A549 (cell line): ENCODE results near the gene ZNF580. TPM values are rescaled to one million over a fixed set of nuclear protein-coding genes. Genes with fewer than 3 reads are reported as not detected.

Experiments used
- ATAC-seq, 2 experiments: fragments of 200-7000 bp in 1 of 2; fragments of >200 bp in 1 of 2; cut with Nextera tagmentation in 1 of 2; cut with Tn5 transposase in 1 of 2; 3 replicates each; pipeline versions ENCODE4 v1.8.0 to v1.9.1; 2018 to 2020; ENCODE audit warnings: mild to moderate bottlenecking in 1 of 2, moderate library complexity in 1 of 2
- CTCF ChIA-PET: fragments of 300-600 bp; sonication (Branson Sonifier 250); formaldehyde crosslinking; extraction: SDS; loops from one replicate; lab custom pipeline; 2021; ENCODE audit warnings: antibody characterized with exemption, inconsistent platforms; lab: Yijun Ruan, JAX
- POLR2A ChIA-PET: fragments of 350-600 bp; formaldehyde crosslinking; extraction: SDS; loops from one replicate; lab custom pipeline; 2021; ENCODE audit warnings: antibody characterized with exemption, inconsistent platforms; lab: Yijun Ruan, JAX
- DNase-seq, 2 experiments: peaks; one replicate each; pipeline versions ENCODE4 v3.0.0 to v3.0.0-alpha.2; 2011 to 2016; ENCODE audit warnings: low read depth in 1 of 2, low spot score in 1 of 2
- FAIRE-seq: peaks from 2 replicates; lab custom pipeline; 2011; peaks lifted over from hg19 to GRCh38; lab: Jason Lieb, UNC
- H3K27ac ChIP-seq, 2 experiments: fragments of >200 bp; sonication (Bioruptor Twin); formaldehyde crosslinking; 3 replicates each; pipeline ENCODE4 v1.5.1; 2016 to 2017
- H3K4me1 ChIP-seq: fragments of >200 bp; sonication (Bioruptor Twin); formaldehyde crosslinking; 3 replicates; pipeline ENCODE4 v1.6.1; 2016
- H3K4me2 ChIP-seq: fragments of >200 bp; sonication (Bioruptor Twin); formaldehyde crosslinking; 3 replicates; pipeline ENCODE4 v1.6.1; 2016
- H3K4me3 ChIP-seq: fragments of >200 bp; sonication (Bioruptor Twin); formaldehyde crosslinking; 3 replicates; pipeline ENCODE4 v1.5.1; 2016
- H3K9me3 ChIP-seq: fragments of >200 bp; sonication (Bioruptor Twin); formaldehyde crosslinking; 3 replicates; pipeline ENCODE4 v1.6.1; 2016
- CBX2 ChIP-seq: fragments of 200-600 bp; sonication (generic); IDR thresholded peaks from 2 replicates; pipeline ENCODE4 v1.6.1; 2016; ENCODE audit warnings: low read depth, mild to moderate bottlenecking, borderline replicate concordance
- EHF ChIP-seq: fragments of 250-450 bp; sonication (Bioruptor Pico); IDR thresholded peaks from 2 replicates; pipeline ENCODE4 v1.5.0; 2020; ENCODE audit warnings: mild to moderate bottlenecking
- FOSB ChIP-seq: fragments of 250-450 bp; sonication (Bioruptor Pico); IDR thresholded peaks from 2 replicates; pipeline ENCODE4 v1.5.0; 2020; ENCODE audit warnings: mild to moderate bottlenecking, moderate library complexity
- FOXS1 ChIP-seq: fragments of 250-450 bp; sonication (Bioruptor Pico); IDR thresholded peaks from 2 replicates; pipeline ENCODE4 v1.5.0; 2020; ENCODE audit warnings: mild to moderate bottlenecking, moderate library complexity
- HDAC2 ChIP-seq: fragments of 200-600 bp; sonication (generic); IDR thresholded peaks from 2 replicates; pipeline ENCODE4 v1.6.1; 2016
- HOXA7 ChIP-seq: fragments of 250-450 bp; sonication (Bioruptor Pico); IDR thresholded peaks from 2 replicates; pipeline ENCODE4 v1.5.0; 2020; ENCODE audit warnings: mild to moderate bottlenecking, moderate library complexity
- HOXB5 ChIP-seq: fragments of 250-450 bp; sonication (Bioruptor Pico); IDR thresholded peaks from 2 replicates; pipeline ENCODE4 v1.5.0; 2020; ENCODE audit warnings: mild to moderate bottlenecking, moderate library complexity
- JUN ChIP-seq, 2 experiments: fragments of >200 bp; sonication (Bioruptor Twin); formaldehyde crosslinking; IDR thresholded peaks; 2 replicates in 1 of 2; 3 replicates in 1 of 2; pipeline ENCODE4 v1.6.1; 2016 to 2017
- JUNB ChIP-seq: fragments of >200 bp; sonication (Bioruptor Twin); formaldehyde crosslinking; IDR thresholded peaks from 2 replicates; pipeline ENCODE4 v1.6.1; 2016
- KDM1A ChIP-seq: fragments of 200-600 bp; sonication (generic); IDR thresholded peaks from 2 replicates; pipeline ENCODE4 v1.6.1; 2016; ENCODE audit warnings: low read depth, mild to moderate bottlenecking
- KDM5A ChIP-seq: fragments of 200-600 bp; sonication (generic); IDR thresholded peaks from 2 replicates; pipeline ENCODE4 v1.6.1; 2016; ENCODE audit warnings: antibody characterized with exemption, mild to moderate bottlenecking
- MAFK ChIP-seq: fragments of 450-650 bp; IDR thresholded peaks from 2 replicates; pipeline ENCODE4 v1.6.1; 2014; ENCODE audit not compliant: partially characterized antibody
- MYC ChIP-seq: IDR thresholded peaks from 2 replicates; pipeline ENCODE4 v1.6.1; 2012; ENCODE audit warnings: mild to moderate bottlenecking, inconsistent platforms, low read length, improper control_type of control experiment, borderline replicate concordance
- NFE2L2 ChIP-seq: fragments of 150-350 bp; conservative IDR thresholded peaks from 2 replicates; pipeline ENCODE4 v1.6.1; 2014; ENCODE audit warnings: low read length
- NR3C1 ChIP-seq: fragments of >200 bp; sonication (Bioruptor Twin); formaldehyde crosslinking; IDR thresholded peaks from 3 replicates; pipeline ENCODE4 v1.6.1; 2017
- PHF8 ChIP-seq: fragments of 200-600 bp; sonication (generic); IDR thresholded peaks from 2 replicates; pipeline ENCODE4 v1.6.1; 2016; ENCODE audit warnings: low read depth, mild to moderate bottlenecking, antibody characterized with exemption, moderate library complexity, borderline replicate concordance
- POLR2A ChIP-seq: IDR thresholded peaks from 2 replicates; pipeline ENCODE4 v1.6.1; 2012; ENCODE audit warnings: mild to moderate bottlenecking, low read length
- POLR2AphosphoS2 ChIP-seq: conservative IDR thresholded peaks from 2 replicates; pipeline ENCODE4 v1.6.1; 2012; ENCODE audit warnings: low read length, improper control_type of control experiment, inconsistent platforms
- RAD21 ChIP-seq, 2 experiments: fragments of >200 bp in 1 of 2; sonication (Bioruptor Twin) in 1 of 2; formaldehyde crosslinking in 1 of 2; IDR thresholded peaks in 1 of 2; conservative IDR thresholded peaks in 1 of 2; 2 replicates in 1 of 2; 3 replicates in 1 of 2; pipeline ENCODE4 v1.6.1; 2012 to 2018; ENCODE audit warnings: inconsistent platforms in 1 of 2
- RARB ChIP-seq: fragments of 250-450 bp; sonication (Bioruptor Pico); IDR thresholded peaks from 2 replicates; pipeline ENCODE4 v1.8.0; 2021; ENCODE audit warnings: mild to moderate bottlenecking, moderate library complexity
- RCOR1 ChIP-seq: fragments of 150-350 bp; IDR thresholded peaks from 2 replicates; pipeline ENCODE4 v1.6.1; 2014; ENCODE audit warnings: antibody characterized with exemption, low read length, low read depth
- RNF2 ChIP-seq: fragments of 200-600 bp; sonication (generic); IDR thresholded peaks from 2 replicates; pipeline ENCODE4 v1.6.1; 2016; ENCODE audit warnings: low read depth, mild to moderate bottlenecking, antibody characterized with exemption, moderate library complexity, borderline replicate concordance
- ZNF302 ChIP-seq: fragments of 250-450 bp; sonication (Bioruptor Pico); IDR thresholded peaks from 2 replicates; pipeline ENCODE4 v1.9.0; 2021; ENCODE audit warnings: inconsistent platforms, mild to moderate bottlenecking, moderate library complexity
- WGBS: methylation state at CpG from one replicate; pipeline ENCODE4 v1.1.6; 2017; ENCODE audit errors: missing lambda C conversion rate; 5-methylcytosine and 5-hydroxymethylcytosine counted together
- polyA plus RNA-seq, 4 experiments: library from polyadenylated mRNA; depleted of rRNA in 3 of 4; stranded (reverse); fragments of >200 nt; fragmentation: RNase III in 1 of 4; extraction: RNeasy Plus Mini Kit Qiagen cat#74134 plus additional on column Dnase treatment in 1 of 4; gene quantifications; 2 replicates in 3 of 4; 3 replicates in 1 of 4; pipeline ENCODE4 v1.2.3, GENCODE V29; 2011 to 2017
- TF ChIP-seq, protein P1 (sequence below): fragments of >200 bp; sonication (Bioruptor Twin); formaldehyde crosslinking; IDR thresholded peaks from 3 replicates; pipeline ENCODE4 v1.6.1; 2016
- TF ChIP-seq, protein P2 (sequence below): fragments of 150-350 bp; IDR thresholded peaks from 2 replicates; pipeline ENCODE4 v1.6.1; 2014; ENCODE audit warnings: low read depth, mild to moderate bottlenecking, low read length
- TF ChIP-seq, protein P3 (sequence below): fragments of 450-650 bp; IDR thresholded peaks from 2 replicates; pipeline ENCODE4 v1.6.1; 2014; ENCODE audit warnings: antibody characterized with exemption
- TF ChIP-seq, protein P4 (sequence below): fragments of 250-450 bp; sonication (Bioruptor Pico); IDR thresholded peaks from 2 replicates; pipeline ENCODE4 v1.5.0; 2021; ENCODE audit warnings: mild to moderate bottlenecking, moderate library complexity, borderline replicate concordance
- TF ChIP-seq, protein P5 (sequence below): fragments of 250-450 bp; sonication (Bioruptor Pico); IDR thresholded peaks from 2 replicates; pipeline ENCODE4 v1.5.0; 2020; ENCODE audit warnings: low read depth, mild to moderate bottlenecking, moderate library complexity

The ZNF580 gene
- polyA plus RNA-seq, 2 of the 4 experiments (the other 2 are of a cell fraction), result 9.2 to 52.8 TPM

DNA sequence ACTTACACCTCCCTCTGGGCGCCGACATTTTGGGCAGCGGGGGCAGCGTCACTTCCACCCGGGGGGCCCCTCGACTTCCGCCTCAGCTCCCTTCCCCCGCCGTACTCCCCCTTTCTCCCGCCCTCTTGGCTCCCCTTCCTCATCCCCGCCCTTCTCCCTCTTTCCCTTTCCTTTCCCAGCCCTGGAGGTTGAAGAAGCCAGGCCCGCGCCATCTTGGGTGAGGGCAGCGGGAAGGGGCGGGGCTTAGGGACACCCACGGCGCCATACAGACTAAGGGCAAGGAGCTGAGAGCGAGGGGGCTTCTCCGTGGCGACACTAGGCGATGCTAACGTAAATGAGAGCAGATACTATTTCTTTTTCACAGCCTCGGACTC lies 41.3 kb upstream of the ZNF580 start, which contains the start of gene FIZ1:
Gene FIZ1, minus strand, starts transcription at position 50 of the 374 bp plus-strand sequence. CDS start 1,652 bp downstream, outside the sequence.
- CTCF ChIA-PET, result interaction anchor here (0.6 to 16.7 kb wide), 12 partner anchors 9 to 466 kb away, joined by 3 to 348 read pairs (median 3); no protein-coding TSS in a partner anchor
- peak; percentile 49 for FAIRE-seq
- peak within 1 kb of the TSS; percentile 95 to 96 for H3K27ac ChIP-seq
- TF ChIP-seq JUN (IDR thresholded peaks at IDR 0.05) (peak; percentile 54 to 88; a peak in 3 of 5 replicates), KDM1A (no peak)
- TF ChIP-seq, protein P1, sequence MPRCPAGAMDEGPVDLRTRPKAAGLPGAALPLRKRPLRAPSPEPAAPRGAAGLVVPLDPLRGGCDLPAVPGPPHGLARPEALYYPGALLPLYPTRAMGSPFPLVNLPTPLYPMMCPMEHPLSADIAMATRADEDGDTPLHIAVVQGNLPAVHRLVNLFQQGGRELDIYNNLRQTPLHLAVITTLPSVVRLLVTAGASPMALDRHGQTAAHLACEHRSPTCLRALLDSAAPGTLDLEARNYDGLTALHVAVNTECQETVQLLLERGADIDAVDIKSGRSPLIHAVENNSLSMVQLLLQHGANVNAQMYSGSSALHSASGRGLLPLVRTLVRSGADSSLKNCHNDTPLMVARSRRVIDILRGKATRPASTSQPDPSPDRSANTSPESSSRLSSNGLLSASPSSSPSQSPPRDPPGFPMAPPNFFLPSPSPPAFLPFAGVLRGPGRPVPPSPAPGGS, result 0 out of 3 replicates have a peak, but pooled peaks have one; percentile 52
- peak; percentile 90 to 99 for DNase-seq
- no peaks in the 10 kb centered on the region for H3K9me3 ChIP-seq
- POLR2A ChIA-PET, result interaction anchor here (0.5 to 2.7 kb wide), 36 partner anchors 9 to 458 kb away, joined by 3 to 44 read pairs (median 5); partner anchors contain the start of genes HSPBP1, ISOC2, KMT5C and NAT14
- ATAC-seq, result peak; percentile 78 to 91
- peak within 1 kb of the TSS; percentile 69 for H3K4me3 ChIP-seq
- WGBS, result 2% methylated on average over 20 of the region's 23 CpGs
- H3K4me2 ChIP-seq, result peak within 1 kb of the TSS; percentile 81
- peaks cover 20% of the 10 kb centered on the region for H3K4me1 ChIP-seq

DNA sequence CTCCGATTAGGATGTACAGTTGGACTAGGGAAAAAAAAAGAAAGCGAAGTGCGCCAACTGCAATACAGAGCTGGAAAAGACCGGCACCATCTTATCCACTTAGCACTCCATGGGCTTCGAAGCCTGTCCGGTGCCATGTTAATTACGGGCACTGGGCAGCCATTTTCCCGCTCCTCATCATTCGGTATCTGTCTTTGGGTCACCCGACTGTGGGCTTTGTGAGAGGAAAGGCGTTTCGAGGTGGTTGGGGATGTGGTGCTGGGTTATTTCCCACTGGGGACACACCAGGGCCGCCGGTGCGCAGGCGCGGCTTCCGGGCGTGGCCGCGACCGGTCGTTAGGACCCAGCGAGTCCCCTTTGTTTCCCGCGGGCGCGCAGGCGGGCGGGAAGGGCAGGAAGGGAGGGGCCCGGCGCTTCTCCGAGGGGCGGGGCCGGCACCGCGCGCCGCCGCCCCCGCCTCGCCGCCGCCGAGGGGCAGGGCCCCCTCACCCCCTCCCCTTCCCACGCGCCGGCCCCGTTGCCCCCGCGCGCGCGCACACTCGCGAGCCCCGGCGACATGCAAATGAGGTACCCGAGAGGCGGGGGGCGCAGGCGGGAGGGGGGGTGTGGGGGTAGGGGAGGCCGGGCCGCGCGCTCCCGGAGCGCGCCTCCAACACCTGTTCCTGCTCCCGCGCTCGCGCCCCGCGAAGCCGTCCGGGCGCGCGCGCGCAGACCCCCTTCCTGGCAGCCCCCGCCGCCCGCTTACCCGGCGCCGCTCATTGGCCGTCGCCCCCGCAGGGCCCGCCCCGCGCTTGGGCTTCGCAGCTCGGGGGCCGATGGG lies 40.8 kb upstream of the ZNF580 start, which contains the start of gene ZNF524:
Gene ZNF524, plus strand, starts transcription at position 447 of the 820 bp plus-strand sequence. CDS start 1,825 bp downstream, outside the sequence.
- Histone ChIP-seq H3K27ac (peak within 1 kb of the TSS; percentile 95 to 96), H3K4me1 (peaks cover 20% of the 10 kb centered on the region), H3K4me3 (peak within 1 kb of the TSS; percentile 69), H3K4me2 (peak within 1 kb of the TSS; percentile 81), H3K9me3 (no peaks in the 10 kb centered on the region)
- no peak for FAIRE-seq
- ChIA-PET CTCF (interaction anchor here (0.6 to 16.7 kb wide), 11 partner anchors 15 to 467 kb away, joined by 3 to 348 read pairs (median 3); no protein-coding TSS in a partner anchor), POLR2A (interaction anchor here (0.6 to 2.7 kb wide), 25 partner anchors 12 to 537 kb away, joined by 3 to 44 read pairs (median 7); partner anchors contain the start of genes HSPBP1, ISOC2, U2AF2 and UBE2S)
- peak; percentile 87 to 94 for DNase-seq
- WGBS, result 1% methylated on average over 45 of the region's 97 CpGs
- peak; percentile 70 to 78 for ATAC-seq
- no peak for TF ChIP-seq FOXS1
- TF ChIP-seq, protein P2, sequence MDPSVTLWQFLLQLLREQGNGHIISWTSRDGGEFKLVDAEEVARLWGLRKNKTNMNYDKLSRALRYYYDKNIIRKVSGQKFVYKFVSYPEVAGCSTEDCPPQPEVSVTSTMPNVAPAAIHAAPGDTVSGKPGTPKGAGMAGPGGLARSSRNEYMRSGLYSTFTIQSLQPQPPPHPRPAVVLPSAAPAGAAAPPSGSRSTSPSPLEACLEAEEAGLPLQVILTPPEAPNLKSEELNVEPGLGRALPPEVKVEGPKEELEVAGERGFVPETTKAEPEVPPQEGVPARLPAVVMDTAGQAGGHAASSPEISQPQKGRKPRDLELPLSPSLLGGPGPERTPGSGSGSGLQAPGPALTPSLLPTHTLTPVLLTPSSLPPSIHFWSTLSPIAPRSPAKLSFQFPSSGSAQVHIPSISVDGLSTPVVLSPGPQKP, result 0 out of 2 replicates have a peak, but pooled peaks have one; percentile 13
- 0 out of 2 replicates have a peak, but pooled peaks have one; percentile 9 for TF ChIP-seq EHF (CRISPR knock-in tag)
- peak; percentile 33 for TF ChIP-seq POLR2A
- no peak; the same call in 1 of the 2 replicates for TF ChIP-seq PHF8
- TF ChIP-seq, protein P3, sequence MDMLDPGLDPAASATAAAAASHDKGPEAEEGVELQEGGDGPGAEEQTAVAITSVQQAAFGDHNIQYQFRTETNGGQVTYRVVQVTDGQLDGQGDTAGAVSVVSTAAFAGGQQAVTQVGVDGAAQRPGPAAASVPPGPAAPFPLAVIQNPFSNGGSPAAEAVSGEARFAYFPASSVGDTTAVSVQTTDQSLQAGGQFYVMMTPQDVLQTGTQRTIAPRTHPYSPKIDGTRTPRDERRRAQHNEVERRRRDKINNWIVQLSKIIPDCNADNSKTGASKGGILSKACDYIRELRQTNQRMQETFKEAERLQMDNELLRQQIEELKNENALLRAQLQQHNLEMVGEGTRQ, result no peak
- no peak for TF ChIP-seq HDAC2
- no peak; the same call in 1 of the 2 replicates for TF ChIP-seq HOXB5 (CRISPR knock-in tag)
- TF ChIP-seq CBX2, result no peak
- TF ChIP-seq NFE2L2, result no peak
- no peak; a peak in 1 of 5 replicates for TF ChIP-seq RAD21 (conservative IDR thresholded peaks at IDR 0.05 in 1 of 2, IDR thresholded peaks at IDR 0.05 in 1 of 2)
- no peak for TF ChIP-seq HOXA7
- TF ChIP-seq MAFK, result no peak
- peak; percentile 78; the same call in 1 of the 2 replicates for TF ChIP-seq RARB
- TF ChIP-seq, protein P4, sequence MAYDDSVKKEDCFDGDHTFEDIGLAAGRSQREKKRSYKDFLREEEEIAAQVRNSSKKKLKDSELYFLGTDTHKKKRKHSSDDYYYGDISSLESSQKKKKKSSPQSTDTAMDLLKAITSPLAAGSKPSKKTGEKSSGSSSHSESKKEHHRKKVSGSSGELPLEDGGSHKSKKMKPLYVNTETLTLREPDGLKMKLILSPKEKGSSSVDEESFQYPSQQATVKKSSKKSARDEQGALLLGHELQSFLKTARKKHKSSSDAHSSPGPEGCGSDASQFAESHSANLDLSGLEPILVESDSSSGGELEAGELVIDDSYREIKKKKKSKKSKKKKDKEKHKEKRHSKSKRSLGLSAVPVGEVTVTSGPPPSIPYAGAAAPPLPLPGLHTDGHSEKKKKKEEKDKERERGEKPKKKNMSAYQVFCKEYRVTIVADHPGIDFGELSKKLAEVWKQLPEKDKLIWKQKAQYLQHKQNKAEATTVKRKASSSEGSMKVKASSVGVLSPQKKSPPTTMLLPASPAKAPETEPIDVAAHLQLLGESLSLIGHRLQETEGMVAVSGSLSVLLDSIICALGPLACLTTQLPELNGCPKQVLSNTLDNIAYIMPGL (CRISPR knock-in tag), result no peak
- TF ChIP-seq, protein P5, sequence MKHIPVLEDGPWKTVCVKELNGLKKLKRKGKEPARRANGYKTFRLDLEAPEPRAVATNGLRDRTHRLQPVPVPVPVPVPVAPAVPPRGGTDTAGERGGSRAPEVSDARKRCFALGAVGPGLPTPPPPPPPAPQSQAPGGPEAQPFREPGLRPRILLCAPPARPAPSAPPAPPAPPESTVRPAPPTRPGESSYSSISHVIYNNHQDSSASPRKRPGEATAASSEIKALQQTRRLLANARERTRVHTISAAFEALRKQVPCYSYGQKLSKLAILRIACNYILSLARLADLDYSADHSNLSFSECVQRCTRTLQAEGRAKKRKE, result no peak
- no peak for TF ChIP-seq MYC
- no peak for TF ChIP-seq KDM1A
- no peak for TF ChIP-seq POLR2AphosphoS2
- no peak for TF ChIP-seq NR3C1
- no peak for TF ChIP-seq RNF2
- no peak for TF ChIP-seq ZNF302 (CRISPR knock-in tag)
- TF ChIP-seq RCOR1, result no peak
- no peak for TF ChIP-seq FOSB (CRISPR knock-in tag)
- TF ChIP-seq, protein P1, result no peak
- no peak for TF ChIP-seq KDM5A
- no peak for TF ChIP-seq JUNB
